IMR-90 (cell line): ENCODE results near the gene OTUD7B. TPM values are rescaled to one million over a fixed set of nuclear protein-coding genes. Genes with fewer than 3 reads are reported as not detected.

ENCODE experiments used
- ATAC-seq: fragments of 200-7000 bp; cut with Tn5 transposase; 2 replicates; pipeline ENCODE4 v1.9.1; 2020; ENCODE audit warnings: low read depth, mild to moderate bottlenecking, moderate library complexity
- BruUV-seq: library from RNA; stranded (reverse); fragments of 400-500 nt; replicated peaks from 2 replicates; lab custom pipeline; 2021; lab: Mats Ljungman, UMichigan
- CTCF ChIA-PET: fragments of 300-600 bp; formaldehyde crosslinking; extraction: SDS; loops from one replicate; lab custom pipeline; 2021; ENCODE audit warnings: antibody characterized with exemption; lab: Yijun Ruan, JAX
- POLR2A ChIA-PET: fragments of 300-600 bp; sonication (Branson Sonifier 250); formaldehyde crosslinking; loops from one replicate; lab custom pipeline; 2022; ENCODE audit warnings: antibody characterized with exemption; ENCODE audit not compliant: unreplicated experiment; lab: Charles Lee
- DNase-seq: peaks from one replicate; pipeline ENCODE4 v3.0.0; 2013
- H2AFZ ChIP-seq: replicated peaks from 2 replicates; pipeline ENCODE3; 2013; ENCODE audit warnings: low read length, mild to moderate bottlenecking; ENCODE audit not compliant: poor library complexity
- H2AK5ac ChIP-seq: 2 replicates; pipeline ENCODE4 v1.6.1; 2013; ENCODE audit warnings: low read depth, low read length, inconsistent platforms
- H2AK9ac ChIP-seq: replicated peaks from 2 replicates; pipeline ENCODE3; 2013; ENCODE audit warnings: mild to moderate bottlenecking, low read depth, low read length, moderate library complexity; ENCODE audit not compliant: poor library complexity
- H2BK120ac ChIP-seq: 2 replicates; pipeline ENCODE4 v1.6.1; 2013; ENCODE audit warnings: low read depth, low read length, inconsistent platforms
- H2BK15ac ChIP-seq: 3 replicates; pipeline ENCODE4 v1.6.1; 2013; ENCODE audit warnings: low read depth, low read length, inconsistent platforms
- H2BK20ac ChIP-seq: 2 replicates; pipeline ENCODE4 v1.6.1; 2013; ENCODE audit warnings: low read depth, mild to moderate bottlenecking, inconsistent platforms, low read length, moderate library complexity
- H2BK5ac ChIP-seq: 2 replicates; pipeline ENCODE4 v1.6.1; 2013; ENCODE audit warnings: mild to moderate bottlenecking, low read depth, low read length, inconsistent platforms; ENCODE audit not compliant: poor library complexity, severe bottlenecking
- H3K14ac ChIP-seq: replicated peaks from 2 replicates; pipeline ENCODE4 v1.6.1; 2013; ENCODE audit warnings: low read depth, low read length, inconsistent platforms
- H3K18ac ChIP-seq: 2 replicates; pipeline ENCODE4 v1.6.1; 2013; ENCODE audit warnings: low read depth, low read length, control low read depth
- H3K23ac ChIP-seq: 2 replicates; pipeline ENCODE4 v1.6.1; 2013; ENCODE audit warnings: low read depth, low read length, inconsistent platforms
- H3K27ac ChIP-seq: 2 replicates; pipeline ENCODE4 v1.5.1; 2013; ENCODE audit warnings: mild to moderate bottlenecking, control low read depth, low read length; ENCODE audit not compliant: insufficient read depth
- H3K27me3 ChIP-seq: 2 replicates; pipeline ENCODE4 v1.6.1; 2013; ENCODE audit warnings: low read length; ENCODE audit not compliant: control insufficient read depth, insufficient read depth
- H3K36me3 ChIP-seq: 2 replicates; pipeline ENCODE4 v1.6.1; 2013; ENCODE audit warnings: low read length, mixed read lengths; ENCODE audit not compliant: control insufficient read depth, insufficient read depth
- H3K4ac ChIP-seq: 2 replicates; pipeline ENCODE4 v1.6.1; 2013; ENCODE audit warnings: low read depth, low read length, inconsistent platforms
- H3K4me1 ChIP-seq: 2 replicates; pipeline ENCODE4 v1.6.1; 2013; ENCODE audit warnings: low read length, mixed read lengths; ENCODE audit not compliant: control insufficient read depth, insufficient read depth
- H3K4me2 ChIP-seq: 2 replicates; pipeline ENCODE4 v1.6.1; 2013; ENCODE audit warnings: low read depth, mild to moderate bottlenecking, control low read depth, low read length, moderate library complexity
- H3K4me3 ChIP-seq: 2 replicates; pipeline ENCODE4 v1.5.1; 2013; ENCODE audit warnings: low read depth, mild to moderate bottlenecking, control low read depth, low read length, moderate library complexity; ENCODE audit not compliant: insufficient read depth
- H3K56ac ChIP-seq: 2 replicates; pipeline ENCODE4 v1.6.1; 2013; ENCODE audit warnings: low read length, inconsistent platforms; ENCODE audit not compliant: insufficient read depth; ENCODE audit errors: extremely low read depth
- H3K79me1 ChIP-seq, 2 experiments: 2 replicates each; pipeline ENCODE4 v1.6.1; 2013; ENCODE audit warnings: low read length in 2 of 2, inconsistent platforms in 1 of 2, low read depth in 1 of 2
- H3K9ac ChIP-seq: 2 replicates; pipeline ENCODE4 v1.6.1; 2013; ENCODE audit warnings: low read depth, low read length, control low read depth
- H3K9me1 ChIP-seq: 2 replicates; pipeline ENCODE4 v1.6.1; 2013; ENCODE audit warnings: low read length, inconsistent platforms; ENCODE audit not compliant: insufficient read depth
- H3K9me3 ChIP-seq: 2 replicates; pipeline ENCODE4 v1.6.1; 2013; ENCODE audit warnings: low read length; ENCODE audit not compliant: control insufficient read depth, insufficient read depth
- H4K20me1 ChIP-seq: 2 replicates; pipeline ENCODE4 v1.6.1; 2013; ENCODE audit warnings: low read length, inconsistent platforms; ENCODE audit not compliant: insufficient read depth
- H4K5ac ChIP-seq: 2 replicates; pipeline ENCODE4 v1.6.1; 2013; ENCODE audit warnings: mild to moderate bottlenecking, low read depth, low read length, control low read depth
- H4K8ac ChIP-seq, 2 experiments: 2 replicates each; pipeline ENCODE4 v1.6.1; 2013; ENCODE audit warnings: low read depth in 2 of 2, low read length in 2 of 2, control low read depth in 1 of 2, inconsistent platforms in 1 of 2
- H4K91ac ChIP-seq: 2 replicates; pipeline ENCODE4 v1.6.1; 2013; ENCODE audit warnings: low read depth, low read length, inconsistent platforms; ENCODE audit not compliant: insufficient read depth
- BHLHE40 ChIP-seq: fragments of 150-350 bp; IDR thresholded peaks from 2 replicates; pipeline ENCODE4 v1.6.1; 2016; ENCODE audit warnings: mild to moderate bottlenecking, low read depth, low read length
- CEBPB ChIP-seq: IDR thresholded peaks from 2 replicates; pipeline ENCODE4 v1.6.1; 2012; ENCODE audit warnings: low read depth, low read length, improper control_type of control experiment
- CHD1 ChIP-seq: IDR thresholded peaks from 2 replicates; pipeline ENCODE4 v1.6.1; 2012; ENCODE audit warnings: low read depth, low read length, improper control_type of control experiment
- CTCF ChIP-seq: conservative IDR thresholded peaks from 2 replicates; pipeline ENCODE4 v1.5.1; 2012; ENCODE audit warnings: mild to moderate bottlenecking, low read depth, low read length, improper control_type of control experiment
- ELK1 ChIP-seq: fragments of 150-350 bp; IDR thresholded peaks from 2 replicates; pipeline ENCODE4 v1.6.1; 2016; ENCODE audit warnings: low read depth, mild to moderate bottlenecking, low read length, moderate library complexity, borderline replicate concordance
- FOS ChIP-seq: fragments of 150-350 bp; IDR thresholded peaks from 2 replicates; pipeline ENCODE4 v1.6.1; 2016; ENCODE audit warnings: low read depth, low read length
- MAFK ChIP-seq: IDR thresholded peaks from 2 replicates; pipeline ENCODE4 v1.6.1; 2012; ENCODE audit warnings: low read depth, low read length, improper control_type of control experiment
- NFE2L2 ChIP-seq: fragments of 150-350 bp; IDR thresholded peaks from 2 replicates; pipeline ENCODE4 v1.6.1; 2016; ENCODE audit warnings: low read depth, mild to moderate bottlenecking, low read length
- RAD21 ChIP-seq: IDR thresholded peaks from 2 replicates; pipeline ENCODE4 v1.6.1; 2012; ENCODE audit warnings: low read length, improper control_type of control experiment
- RCOR1 ChIP-seq: IDR thresholded peaks from 2 replicates; pipeline ENCODE4 v1.6.1; 2012; ENCODE audit warnings: mild to moderate bottlenecking, low read length, improper control_type of control experiment; ENCODE audit not compliant: insufficient replicate concordance
- RFX5 ChIP-seq: IDR thresholded peaks from 2 replicates; pipeline ENCODE4 v1.8.0; 2012; ENCODE audit warnings: low read depth, mild to moderate bottlenecking, low read length, moderate library complexity
- SMC3 ChIP-seq: fragments of 150-350 bp; IDR thresholded peaks from 2 replicates; pipeline ENCODE4 v1.6.1; 2016; ENCODE audit warnings: low read depth, mild to moderate bottlenecking, antibody characterized with exemption, low read length, moderate library complexity
- USF2 ChIP-seq: fragments of 150-350 bp; IDR thresholded peaks from 2 replicates; pipeline ENCODE4 v1.6.1; 2017; ENCODE audit warnings: mild to moderate bottlenecking, antibody characterized with exemption, low read length, low read depth
- WGBS, 2 experiments: methylation state at CpG; one replicate each; pipeline versions ENCODE4 v1.1.5 to v1.1.7; 2013; ENCODE audit warnings: missing lambda C conversion rate in 2 of 2; ENCODE audit not compliant: insufficient read length in 1 of 2; ENCODE audit errors: extremely low coverage in 2 of 2; 5-methylcytosine and 5-hydroxymethylcytosine counted together
- dilution Hi-C: fragments of 300-500 bp; cut with HindIII; formaldehyde crosslinking; loops from one replicate; pipeline ENCODE4 v1.14.3; 2018; ENCODE audit warnings: low sequenced_read_pairs; ENCODE audit not compliant: unreplicated experiment
- in situ Hi-C: fragments of 300-500 bp; cut with MboI; formaldehyde crosslinking; loops from 3 replicates; pipeline ENCODE4 v1.14.3; 2019; ENCODE audit warnings: low sequenced_read_pairs, inconsistent platforms, mixed read lengths
- intact Hi-C: fragments of 100-400 bp; cut with micrococcal nuclease; formaldehyde crosslinking; loops from 2 replicates; pipeline ENCODE4 v1.10.0; 2022
- polyA plus RNA-seq, 3 experiments: library from polyadenylated mRNA; depleted of rRNA; stranded (reverse); fragments of >200 nt; gene quantifications; 2 replicates each; pipeline ENCODE4 v1.2.3, GENCODE V29; 2012; ENCODE audit warnings: low replicate concordance in 1 of 3
- total RNA-seq: library from RNA; depleted of rRNA; stranded (reverse); fragments of >200 nt; gene quantifications from 2 replicates; pipeline ENCODE4 v1.2.3, GENCODE V29; 2012

The OTUD7B gene
- total and polyA plus RNA-seq, 2 of the 4 experiments (the other 2 are of a cell fraction) = 7.5 to 18.6 TPM

GRCh38 chr1:150009604-150010392, 728 bp downstream of the OTUD7B start:
- peak overlapping the region; percentile 97 for H2AFZ ChIP-seq
- H4K20me1 ChIP-seq = peaks cover 18% of the 10 kb centered on the region; the same call in 1 of the 2 replicates
- H3K18ac ChIP-seq = peak overlapping the region; percentile 54
- dilution Hi-C loops (no loop called here), in situ Hi-C loops (no loop called here), intact Hi-C loops (loop anchor here (1.0 to 2.0 kb wide), 2 partner anchors 47 to 58 kb away; partner anchors contain the start of gene VPS45)
- peak overlapping the region; percentile 90 for H3K4me2 ChIP-seq
- H3K9me1 ChIP-seq = peaks cover 7% of the 10 kb centered on the region
- BruUV-seq = TSS peak; percentile 31
- peak overlapping the region; percentile 89 for H3K56ac ChIP-seq
- H3K4me3 ChIP-seq = peak overlapping the region; percentile 92
- H2BK15ac ChIP-seq = peak overlapping the region; percentile 26; the same call in 1 of the 3 replicates
- peak overlapping the region; percentile 97 for H3K14ac ChIP-seq
- H2BK20ac ChIP-seq = peak overlapping the region; percentile 29; the same call in 1 of the 2 replicates
- peak; percentile 43 for ATAC-seq
- DNase-seq = peak; percentile 90
- H3K23ac ChIP-seq = peak overlapping the region; percentile 98
- ChIA-PET CTCF (interaction anchor here (1.6 kb wide), 1 partner anchor 47 kb away, joined by 4 read pairs; no protein-coding TSS in a partner anchor), POLR2A (interaction anchor here (0.5 to 1.0 kb wide), 2 partner anchors 104 to 123 kb away, joined by 5 to 14 read pairs; a partner anchor contains a TSS)
- peak overlapping the region; percentile 93 for H2AK5ac ChIP-seq
- H3K4ac ChIP-seq = peak overlapping the region; percentile 98
- peak overlapping the region; percentile 90 for H4K91ac ChIP-seq
- peak overlapping the region; percentile 60 for H4K5ac ChIP-seq
- H2BK120ac ChIP-seq = peak overlapping the region; percentile 72
- no peaks in the 10 kb centered on the region for H3K27me3 ChIP-seq
- H3K36me3 ChIP-seq = no peaks in the 10 kb centered on the region; the same call in 1 of the 2 replicates
- no peaks in the 10 kb centered on the region for H3K9me3 ChIP-seq
- H3K79me1 ChIP-seq = peaks cover 16 to 33% of the 10 kb centered on the region in 2 experiments; a peak in 3 of 4 replicates
- H4K8ac ChIP-seq = peak overlapping the region; percentile 88 to 90
- peak overlapping the region; percentile 94 for H2BK5ac ChIP-seq
- H3K27ac ChIP-seq = peak overlapping the region; percentile 96
- H3K9ac ChIP-seq = peak overlapping the region; percentile 97
- H3K4me1 ChIP-seq = peaks cover 7% of the 10 kb centered on the region; the same call in 1 of the 2 replicates
- 0% methylated on average over 5 of the region's 29 CpGs; no CpG with 5 or more reads in 1 of the 2 experiments for WGBS, 2 experiments
- peak overlapping the region; percentile 97 for H2AK9ac ChIP-seq
- no peak for TF ChIP-seq FOS
- no peak for TF ChIP-seq MAFK
- no peak for TF ChIP-seq RCOR1
- TF ChIP-seq RAD21 = peak; percentile 7; the same call in 1 of the 2 replicates
- no peak for TF ChIP-seq SMC3
- TF ChIP-seq NFE2L2 = no peak
- no peak for TF ChIP-seq ELK1
- TF ChIP-seq RFX5 = no peak
- no peak for TF ChIP-seq CTCF
- TF ChIP-seq CEBPB = no peak
- TF ChIP-seq CHD1 = 0 out of 2 replicates have a peak, but pooled peaks have one; percentile 15
- no peak for TF ChIP-seq BHLHE40
- TF ChIP-seq USF2 = no peak
